ENCODE data around the gene C1QL4. TPM values are rescaled to one million over a fixed set of nuclear protein-coding genes. Genes with fewer than 3 reads are reported as not detected.

Gene C1QL4
- total and polyA plus RNA-seq, 9 of the 15 experiments (the other 6 are each of a cell fraction or from before 2014, with no cell fraction given) = 0.08 to 2.1 (median 0.31) TPM

- TF ChIP-seq, protein P1, sequence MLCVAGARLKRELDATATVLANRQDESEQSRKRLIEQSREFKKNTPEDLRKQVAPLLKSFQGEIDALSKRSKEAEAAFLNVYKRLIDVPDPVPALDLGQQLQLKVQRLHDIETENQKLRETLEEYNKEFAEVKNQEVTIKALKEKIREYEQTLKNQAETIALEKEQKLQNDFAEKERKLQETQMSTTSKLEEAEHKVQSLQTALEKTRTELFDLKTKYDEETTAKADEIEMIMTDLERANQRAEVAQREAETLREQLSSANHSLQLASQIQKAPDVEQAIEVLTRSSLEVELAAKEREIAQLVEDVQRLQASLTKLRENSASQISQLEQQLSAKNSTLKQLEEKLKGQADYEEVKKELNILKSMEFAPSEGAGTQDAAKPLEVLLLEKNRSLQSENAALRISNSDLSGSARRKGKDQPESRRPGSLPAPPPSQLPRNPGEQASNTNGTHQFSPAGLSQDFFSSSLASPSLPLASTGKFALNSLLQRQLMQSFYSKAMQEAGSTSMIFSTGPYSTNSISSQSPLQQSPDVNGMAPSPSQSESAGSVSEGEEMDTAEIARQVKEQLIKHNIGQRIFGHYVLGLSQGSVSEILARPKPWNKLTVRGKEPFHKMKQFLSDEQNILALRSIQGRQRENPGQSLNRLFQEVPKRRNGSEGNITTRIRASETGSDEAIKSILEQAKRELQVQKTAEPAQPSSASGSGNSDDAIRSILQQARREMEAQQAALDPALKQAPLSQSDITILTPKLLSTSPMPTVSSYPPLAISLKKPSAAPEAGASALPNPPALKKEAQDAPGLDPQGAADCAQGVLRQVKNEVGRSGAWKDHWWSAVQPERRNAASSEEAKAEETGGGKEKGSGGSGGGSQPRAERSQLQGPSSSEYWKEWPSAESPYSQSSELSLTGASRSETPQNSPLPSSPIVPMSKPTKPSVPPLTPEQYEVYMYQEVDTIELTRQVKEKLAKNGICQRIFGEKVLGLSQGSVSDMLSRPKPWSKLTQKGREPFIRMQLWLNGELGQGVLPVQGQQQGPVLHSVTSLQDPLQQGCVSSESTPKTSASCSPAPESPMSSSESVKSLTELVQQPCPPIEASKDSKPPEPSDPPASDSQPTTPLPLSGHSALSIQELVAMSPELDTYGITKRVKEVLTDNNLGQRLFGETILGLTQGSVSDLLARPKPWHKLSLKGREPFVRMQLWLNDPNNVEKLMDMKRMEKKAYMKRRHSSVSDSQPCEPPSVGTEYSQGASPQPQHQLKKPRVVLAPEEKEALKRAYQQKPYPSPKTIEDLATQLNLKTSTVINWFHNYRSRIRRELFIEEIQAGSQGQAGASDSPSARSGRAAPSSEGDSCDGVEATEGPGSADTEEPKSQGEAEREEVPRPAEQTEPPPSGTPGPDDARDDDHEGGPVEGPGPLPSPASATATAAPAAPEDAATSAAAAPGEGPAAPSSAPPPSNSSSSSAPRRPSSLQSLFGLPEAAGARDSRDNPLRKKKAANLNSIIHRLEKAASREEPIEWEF (CRISPR knock-in tag; IDR thresholded peaks at IDR 0.05) = no peak
- TF ChIP-seq KLF16 (IDR thresholded peaks at IDR 0.05) (peak; percentile 79), ARHGAP35 (IDR thresholded peaks at IDR 0.05; ENCODE audit: partially characterized antibody) (no peak), TRIM28 (IDR thresholded peaks at IDR 0.05) (no peak), ELF1 (tag; IDR thresholded peaks at IDR 0.05) (no peak), E2F1 (CRISPR knock-in tag; IDR thresholded peaks at IDR 0.05) (peak; percentile 68; the same call in 1 of the 2 replicates), SAFB2 (IDR thresholded peaks at IDR 0.05; ENCODE audit: borderline replicate concordance, low read depth, low read length, severe bottlenecking) (no peak), RCOR1 (IDR thresholded peaks at IDR 0.05; ENCODE audit: borderline replicate concordance in 1 of 2, low read depth in 2 of 2, low read length in 2 of 2) (peak in 1 of 2 experiments; percentile 62; a peak in 1 of 4 replicates), MYC (IDR thresholded peaks at IDR 0.05; ENCODE audit: low read depth, low read length) (peak; percentile 59), MYC (CRISPR knock-in tag; IDR thresholded peaks at IDR 0.05; ENCODE audit: borderline replicate concordance, low read depth) (no peak), POLR2H (tag; IDR thresholded peaks at IDR 0.05; ENCODE audit: low read depth) (no peak), BHLHE40 (IDR thresholded peaks at IDR 0.05; ENCODE audit: low read length) (no peak), MTA3 (IDR thresholded peaks at IDR 0.05; ENCODE audit: borderline replicate concordance) (peak; percentile 88; the same call in 1 of the 2 replicates), TEAD1 (CRISPR knock-in tag; IDR thresholded peaks at IDR 0.05) (no peak), CCNT2 (IDR thresholded peaks at IDR 0.05; ENCODE audit: borderline replicate concordance, extremely low read depth, insufficient read length, low read depth, low read length) (no peak)
- TF ChIP-seq, protein P2, sequence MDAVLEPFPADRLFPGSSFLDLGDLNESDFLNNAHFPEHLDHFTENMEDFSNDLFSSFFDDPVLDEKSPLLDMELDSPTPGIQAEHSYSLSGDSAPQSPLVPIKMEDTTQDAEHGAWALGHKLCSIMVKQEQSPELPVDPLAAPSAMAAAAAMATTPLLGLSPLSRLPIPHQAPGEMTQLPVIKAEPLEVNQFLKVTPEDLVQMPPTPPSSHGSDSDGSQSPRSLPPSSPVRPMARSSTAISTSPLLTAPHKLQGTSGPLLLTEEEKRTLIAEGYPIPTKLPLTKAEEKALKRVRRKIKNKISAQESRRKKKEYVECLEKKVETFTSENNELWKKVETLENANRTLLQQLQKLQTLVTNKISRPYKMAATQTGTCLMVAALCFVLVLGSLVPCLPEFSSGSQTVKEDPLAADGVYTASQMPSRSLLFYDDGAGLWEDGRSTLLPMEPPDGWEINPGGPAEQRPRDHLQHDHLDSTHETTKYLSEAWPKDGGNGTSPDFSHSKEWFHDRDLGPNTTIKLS (IDR thresholded peaks at IDR 0.05; ENCODE audit: borderline replicate concordance, low read depth) = no peak; the same call in 1 of the 2 replicates
- TF ChIP-seq, protein P3, sequence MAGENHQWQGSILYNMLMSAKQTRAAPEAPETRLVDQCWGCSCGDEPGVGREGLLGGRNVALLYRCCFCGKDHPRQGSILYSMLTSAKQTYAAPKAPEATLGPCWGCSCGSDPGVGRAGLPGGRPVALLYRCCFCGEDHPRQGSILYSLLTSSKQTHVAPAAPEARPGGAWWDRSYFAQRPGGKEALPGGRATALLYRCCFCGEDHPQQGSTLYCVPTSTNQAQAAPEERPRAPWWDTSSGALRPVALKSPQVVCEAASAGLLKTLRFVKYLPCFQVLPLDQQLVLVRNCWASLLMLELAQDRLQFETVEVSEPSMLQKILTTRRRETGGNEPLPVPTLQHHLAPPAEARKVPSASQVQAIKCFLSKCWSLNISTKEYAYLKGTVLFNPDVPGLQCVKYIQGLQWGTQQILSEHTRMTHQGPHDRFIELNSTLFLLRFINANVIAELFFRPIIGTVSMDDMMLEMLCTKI (IDR thresholded peaks at IDR 0.05; ENCODE audit: partially characterized antibody) = no peak
Measured at GRCh38 chr12:49342066-49342913, 5.3 kb upstream of the C1QL4 start (continued).

Data from K562 (cell line).